ENCODE results near the gene ADSL. TPM values are rescaled to one million over a fixed set of nuclear protein-coding genes. Genes with fewer than 3 reads are reported as not detected.
"Not testable (repeated sequence)": the region's sequence is repeated elsewhere in the genome, so short reads cannot be mapped to it uniquely, and the experiment has no call there.

Gene ADSL
- total and polyA plus RNA-seq, 2 experiments from 2014 or later: 72.5 to 123 TPM

GRCh38 chr22:40377931-40378330 lies 31.6 kb downstream of the ADSL start:
- Histone ChIP-seq H3K4me1 (ENCODE audit: insufficient read depth) (no peaks in the 10 kb centered on the region), H3K9ac (no peak overlapping the region), H3K36me3 (ENCODE audit: low read depth) (no peaks in the 10 kb centered on the region), H3K79me2 (ENCODE audit: insufficient read depth) (peaks cover 99% of the 10 kb centered on the region), H3K4me2 (ENCODE audit: unreplicated experiment) (no peak overlapping the region), H4K20me1 (ENCODE audit: insufficient read depth) (no peaks in the 10 kb centered on the region), H3K27me3 (replicated peaks; ENCODE audit: insufficient read depth) (no peaks in the 10 kb centered on the region), H3K9me2 (ENCODE audit: insufficient read depth) (no peaks in the 10 kb centered on the region), H3F3A (ENCODE audit: insufficient read depth) (no peaks in the 10 kb centered on the region), H3K4me3 (no peak overlapping the region), H3K27ac (no peak overlapping the region), H3K9me3 (ENCODE audit: low read depth) (no peaks in the 10 kb centered on the region), H2AFZ (no peak overlapping the region)
- 98 to 100% methylated on average over 2 of the region's 2 CpGs for WGBS, 2 experiments (ENCODE audit: low coverage in 1 of 2, low lambda C conversion rate in 2 of 2, missing lambda C conversion rate in 2 of 2)
- in situ Hi-C loops (cut with MboI): no loop called here
- DNase-seq: peak; percentile 2
- no peak for TF ChIP-seq EZH2phosphoT487 (IDR thresholded peaks at IDR 0.05; ENCODE audit: insufficient read depth, low read depth)
- TF ChIP-seq EZH2 (IDR thresholded peaks at IDR 0.05; ENCODE audit: insufficient read depth, poor library complexity, severe bottlenecking): no peak

- H3K9me2 ChIP-seq (ENCODE audit: insufficient read depth); H3K9ac ChIP-seq; H3K9me3 ChIP-seq (ENCODE audit: low read depth); H3K36me3 ChIP-seq (ENCODE audit: low read depth); H3F3A ChIP-seq (ENCODE audit: insufficient read depth); H2AFZ ChIP-seq; H4K20me1 ChIP-seq (ENCODE audit: insufficient read depth); H3K4me2 ChIP-seq (ENCODE audit: unreplicated experiment); H3K4me1 ChIP-seq (ENCODE audit: insufficient read depth); H3K27ac ChIP-seq; DNase-seq; in situ Hi-C loops (cut with MboI); H3K27me3 ChIP-seq (replicated peaks; ENCODE audit: insufficient read depth); H3K4me3 ChIP-seq: not testable (repeated sequence)
- WGBS, 2 experiments (ENCODE audit: low coverage in 1 of 2, low lambda C conversion rate in 2 of 2, missing lambda C conversion rate in 2 of 2): 95 to 98% methylated on average over 11 of the region's 11 CpGs
- peaks cover 99% of the 10 kb centered on the region for H3K79me2 ChIP-seq (ENCODE audit: insufficient read depth)
These were observed 32.1 kb downstream of the ADSL start for GRCh38 chr22:40378448-40378847.

GRCh38 chr22:40381461-40381860 lies 35.2 kb downstream of the ADSL start:
- H3K27ac ChIP-seq: no peak overlapping the region
- peaks cover 10% of the 10 kb centered on the region for H3K4me1 ChIP-seq (ENCODE audit: insufficient read depth)
- H3K27me3 ChIP-seq (replicated peaks; ENCODE audit: insufficient read depth): no peaks in the 10 kb centered on the region
- no peaks in the 10 kb centered on the region for H3K36me3 ChIP-seq (ENCODE audit: low read depth)
- 96 to 100% methylated on average over 3 of the region's 3 CpGs for WGBS, 2 experiments (ENCODE audit: low coverage in 1 of 2, low lambda C conversion rate in 2 of 2, missing lambda C conversion rate in 2 of 2)
- no peaks in the 10 kb centered on the region; the same call in 1 of the 2 replicates for H4K20me1 ChIP-seq (ENCODE audit: insufficient read depth)
- 0 out of 2 replicates have a peak, but pooled peaks cover 3% of the 10 kb centered on the region for H3F3A ChIP-seq (ENCODE audit: insufficient read depth)
- no peak for DNase-seq
- H3K79me2 ChIP-seq (ENCODE audit: insufficient read depth): peaks cover 100% of the 10 kb centered on the region
- H2AFZ ChIP-seq: no peak overlapping the region
- H3K9ac ChIP-seq: no peak overlapping the region
- H3K4me2 ChIP-seq (ENCODE audit: unreplicated experiment): no peak overlapping the region
- in situ Hi-C loops (cut with MboI): no loop called here
- H3K9me3 ChIP-seq (ENCODE audit: low read depth): no peaks in the 10 kb centered on the region
- TF ChIP-seq EZH2 (IDR thresholded peaks at IDR 0.05; ENCODE audit: insufficient read depth, poor library complexity, severe bottlenecking): no peak
- TF ChIP-seq EZH2phosphoT487 (IDR thresholded peaks at IDR 0.05; ENCODE audit: insufficient read depth, low read depth): no peak
- H3K9me2 ChIP-seq (ENCODE audit: insufficient read depth): no peaks in the 10 kb centered on the region
- H3K4me3 ChIP-seq: no peak overlapping the region

GRCh38 chr22:40383905-40384304 lies 37.6 kb downstream of the ADSL start:
- no peaks in the 10 kb centered on the region for H3K9me3 ChIP-seq (ENCODE audit: low read depth)
- no peaks in the 10 kb centered on the region for H3K9me2 ChIP-seq (ENCODE audit: insufficient read depth)
- 72 to 73% methylated on average over 3 of the region's 3 CpGs for WGBS, 2 experiments (ENCODE audit: low coverage in 1 of 2, low lambda C conversion rate in 2 of 2, missing lambda C conversion rate in 2 of 2)
- TF ChIP-seq EZH2 (IDR thresholded peaks at IDR 0.05; ENCODE audit: insufficient read depth, poor library complexity, severe bottlenecking): no peak
- TF ChIP-seq EZH2phosphoT487 (IDR thresholded peaks at IDR 0.05; ENCODE audit: insufficient read depth, low read depth): no peak
- H3K27me3 ChIP-seq (replicated peaks; ENCODE audit: insufficient read depth): no peaks in the 10 kb centered on the region
- H3K4me1 ChIP-seq (ENCODE audit: insufficient read depth): peaks cover 10% of the 10 kb centered on the region
- no peak overlapping the region for H3K4me3 ChIP-seq
- H3K27ac ChIP-seq: peak overlapping the region; percentile 65
- H3K79me2 ChIP-seq (ENCODE audit: insufficient read depth): peaks cover 98% of the 10 kb centered on the region
- in situ Hi-C loops (cut with MboI): no loop called here
- DNase-seq: peak; percentile 68
- no peaks in the 10 kb centered on the region; the same call in 1 of the 2 replicates for H4K20me1 ChIP-seq (ENCODE audit: insufficient read depth)
- 0 out of 2 replicates have a peak, but pooled peaks cover 3% of the 10 kb centered on the region for H3F3A ChIP-seq (ENCODE audit: insufficient read depth)
- no peak overlapping the region for H3K9ac ChIP-seq
- no peak overlapping the region for H3K4me2 ChIP-seq (ENCODE audit: unreplicated experiment)
- no peaks in the 10 kb centered on the region for H3K36me3 ChIP-seq (ENCODE audit: low read depth)
- H2AFZ ChIP-seq: no peak overlapping the region

All from GM23248 (cell line).